Middle frontal gyrus (tissue), 1 donor: ENCODE measurements around the gene DCHS1.

ENCODE experiments used
- DNase-seq: peaks from one replicate; pipeline ENCODE4 v3.0.0-alpha.2; 2015; ENCODE audit warnings: low spot score; ENCODE audit errors: extremely low spot score

DCHS1 gene

GRCh38 chr11:6673523-6674218, 18.1 kb upstream of the DCHS1 start:
- no peak for DNase-seq

GRCh38 chr11:6671991-6672390, 16.4 kb upstream of the DCHS1 start:
- no peak for DNase-seq

GRCh38 chr11:6670202-6670830, 14.7 kb upstream of the DCHS1 start:
- no peak for DNase-seq

GRCh38 chr11:6667733-6668374, 12.2 kb upstream of the DCHS1 start:
- no peak for DNase-seq

GRCh38 chr11:6666302-6667183, 10.9 kb upstream of the DCHS1 start:
- no peak for DNase-seq

- DNase-seq = no peak
Observed at GRCh38 chr11:6664551-6664950, 8.9 kb upstream of the DCHS1 start.

GRCh38 chr11:6663794-6664469, 8.3 kb upstream of the DCHS1 start:
- no peak for DNase-seq

GRCh38 chr11:6660712-6661111, 5.1 kb upstream of the DCHS1 start:
- no peak for DNase-seq

- DNase-seq = no peak
Observed at GRCh38 chr11:6658647-6659046, 3.0 kb upstream of the DCHS1 start.

- DNase-seq = no peak
Observed at GRCh38 chr11:6657346-6657745, 1.7 kb upstream of the DCHS1 start.

GRCh38 chr11:6656936-6657335, 1.3 kb upstream of the DCHS1 start:
- no peak for DNase-seq

GRCh38 chr11:6656584-6656915, 941 bp upstream of the DCHS1 start:
- DNase-seq = no peak

GRCh38 chr11:6655020-6655789, 404 bp downstream of the DCHS1 start:
- DNase-seq = no peak

- no peak for DNase-seq
Observed at GRCh38 chr11:6654281-6655019, 1.2 kb downstream of the DCHS1 start.

GRCh38 chr11:6653656-6654055, 2.0 kb downstream of the DCHS1 start:
- DNase-seq = no peak

GRCh38 chr11:6653097-6653496, 2.5 kb downstream of the DCHS1 start:
- no peak for DNase-seq

- DNase-seq = no peak
Observed at GRCh38 chr11:6652182-6652581, 3.4 kb downstream of the DCHS1 start.

GRCh38 chr11:6650980-6651379, 4.6 kb downstream of the DCHS1 start:
- no peak for DNase-seq

- no peak for DNase-seq
Observed at GRCh38 chr11:6650104-6650503, 5.5 kb downstream of the DCHS1 start.

GRCh38 chr11:6648501-6648900, 7.1 kb downstream of the DCHS1 start:
- DNase-seq = no peak
